Hepatocyte (in vitro differentiated cells): ENCODE data around the gene GFOD1.

Experiments
- CTCF ChIP-seq: fragments of 200-600 bp; sonication (generic); IDR thresholded peaks from 2 replicates; pipeline ENCODE4 v1.5.1; 2016; ENCODE audit warnings: antibody characterized with exemption, mild to moderate bottlenecking; ENCODE audit not compliant: poor library complexity
- EZH2 ChIP-seq: fragments of 200-600 bp; sonication (generic); IDR thresholded peaks from 2 replicates; pipeline ENCODE4 v1.6.1; 2016; ENCODE audit warnings: antibody characterized with exemption, mild to moderate bottlenecking, borderline replicate concordance
- EZH2phosphoT487 ChIP-seq: fragments of 200-600 bp; sonication (generic); IDR thresholded peaks from one replicate; pipeline ENCODE4 v1.6.1; 2018; ENCODE audit warnings: antibody characterized with exemption, mild to moderate bottlenecking, low read depth, moderate library complexity; ENCODE audit not compliant: unreplicated experiment, severe bottlenecking

- TF ChIP-seq CTCF (no peak), EZH2 (no peak), EZH2phosphoT487 (no peak)
Observed at GRCh38 chr6:13536796-13537526, 49.6 kb upstream of the GFOD1 start.
